Measurements from ENCODE around the gene NBEA.

Gene NBEA

DNA sequence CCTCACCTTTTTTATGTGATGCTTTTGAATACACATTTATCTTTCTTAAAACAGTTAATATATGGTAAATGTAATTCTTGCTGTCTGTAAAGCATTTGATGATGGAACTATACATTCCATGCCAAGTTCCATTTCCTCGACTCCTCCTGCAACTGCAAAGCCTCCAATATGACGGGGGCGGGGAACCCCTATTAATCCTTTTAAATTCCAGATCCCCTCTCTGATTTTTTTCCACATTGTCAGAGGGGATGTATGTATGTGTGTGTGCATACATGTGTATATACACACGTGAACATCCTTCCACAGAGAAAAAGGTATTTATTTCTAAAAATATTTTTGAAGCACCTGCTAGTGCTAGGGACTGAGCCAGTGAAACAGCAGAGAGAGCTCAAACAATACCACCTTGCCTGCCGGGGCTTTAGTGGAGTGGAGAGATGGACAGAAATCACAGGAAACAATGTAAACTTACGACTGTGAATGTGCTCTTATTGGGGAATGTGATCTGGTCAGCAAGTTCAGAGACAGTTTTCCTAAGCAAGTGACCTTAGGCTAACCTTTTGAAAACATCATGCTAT lies 559.7 kb downstream of the NBEA start:
- no peak for DNase-seq (ENCODE audit: low read depth, low spot score)

- no peak for DNase-seq (ENCODE audit: low read depth, low spot score)
Observed at GRCh38 chr13:35502456-35502855, 560.4 kb downstream of the NBEA start.

GRCh38 chr13:35512271-35512920 lies 570.3 kb downstream of the NBEA start:
- peak; percentile 17 for DNase-seq (ENCODE audit: low read depth, low spot score)

DNA sequence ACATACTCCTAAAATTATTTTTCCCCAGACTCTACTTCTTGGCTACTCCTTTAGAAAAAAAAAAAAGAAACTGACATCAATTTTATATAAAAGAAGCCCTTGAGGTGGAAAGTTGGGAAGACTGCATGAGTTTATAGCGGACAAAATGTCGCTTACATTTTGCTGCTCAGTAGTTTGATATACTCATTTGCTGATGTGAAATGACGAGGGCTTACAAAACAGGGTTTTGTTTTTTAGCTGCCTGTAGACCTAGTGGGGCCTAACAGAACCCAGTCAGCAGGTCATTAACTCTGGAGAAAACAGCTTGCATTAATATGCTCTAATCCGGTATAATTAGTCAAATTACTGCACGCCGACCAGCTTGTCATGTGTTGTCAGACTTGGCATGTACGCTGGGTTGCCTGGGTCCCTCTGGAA lies 572.0 kb downstream of the NBEA start:
- no peak for DNase-seq (ENCODE audit: low read depth, low spot score)

DNA sequence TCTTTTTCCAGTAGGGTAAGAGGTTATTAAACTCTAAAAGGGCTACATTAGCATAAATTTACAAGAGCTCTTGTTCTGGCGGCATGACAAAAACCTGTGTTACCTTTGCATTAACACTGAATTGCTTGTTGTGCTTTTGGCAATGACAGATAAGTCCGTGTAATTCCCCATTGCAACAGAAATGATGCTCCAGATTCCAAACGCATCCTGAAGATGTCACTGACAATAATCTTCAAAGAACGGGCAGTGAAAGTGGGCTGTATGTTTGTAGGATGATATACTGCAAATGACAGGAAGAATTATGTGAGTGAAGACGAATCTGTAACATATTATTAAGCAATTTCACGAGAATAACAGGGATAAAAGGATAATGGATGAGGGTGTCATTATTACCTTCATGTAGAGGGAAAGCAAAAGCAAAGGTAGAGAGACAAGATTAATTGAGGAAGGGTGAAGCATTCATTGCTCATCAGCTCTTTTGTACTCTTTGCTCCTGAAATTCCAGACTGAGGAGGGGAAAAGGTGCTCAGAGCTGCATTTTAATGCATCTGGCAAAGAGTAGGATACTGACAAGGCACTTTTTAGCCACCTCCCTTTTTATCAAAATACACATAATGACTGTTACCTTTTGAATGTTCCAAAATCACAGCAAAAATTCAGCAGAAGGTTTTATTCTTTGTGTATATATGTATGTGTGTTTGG lies 572.9 kb downstream of the NBEA start:
- no peak for DNase-seq (ENCODE audit: low read depth, low spot score)

GRCh38 chr13:35518337-35518946 lies 576.4 kb downstream of the NBEA start:
- no peak for DNase-seq (ENCODE audit: low read depth, low spot score)

- DNase-seq (ENCODE audit: low read depth, low spot score) = no peak
Observed at GRCh38 chr13:35524171-35524570, 582.1 kb downstream of the NBEA start.

GRCh38 chr13:35526577-35526976 lies 584.5 kb downstream of the NBEA start:
- DNase-seq (ENCODE audit: low read depth, low spot score) = no peak

- no peak for DNase-seq (ENCODE audit: low read depth, low spot score)
Observed at GRCh38 chr13:35527451-35527850, 585.4 kb downstream of the NBEA start.

DNA sequence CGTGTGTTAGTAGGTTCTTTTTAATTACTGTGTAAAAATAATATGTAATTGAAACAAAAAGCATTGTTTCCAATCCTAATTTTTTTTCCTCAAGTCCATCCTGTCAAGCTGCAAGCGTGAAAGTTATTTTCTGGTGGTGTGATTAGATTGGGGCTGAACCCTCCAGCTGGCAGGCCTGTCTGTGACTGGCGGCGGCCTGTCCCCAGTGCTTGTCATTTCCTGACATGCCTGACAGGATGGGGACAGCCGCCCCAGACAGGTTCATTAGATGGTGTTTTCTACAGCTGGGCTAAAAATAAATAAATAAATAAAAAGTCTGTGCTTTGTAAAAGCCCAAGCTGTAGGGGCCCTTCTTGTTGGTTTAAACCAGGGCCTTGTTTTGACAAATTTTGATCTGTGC lies 588.1 kb downstream of the NBEA start:
- no peak for DNase-seq (ENCODE audit: low read depth, low spot score)

- no peak for DNase-seq (ENCODE audit: low read depth, low spot score)
Observed at GRCh38 chr13:35530581-35530980, 588.5 kb downstream of the NBEA start.

DNA sequence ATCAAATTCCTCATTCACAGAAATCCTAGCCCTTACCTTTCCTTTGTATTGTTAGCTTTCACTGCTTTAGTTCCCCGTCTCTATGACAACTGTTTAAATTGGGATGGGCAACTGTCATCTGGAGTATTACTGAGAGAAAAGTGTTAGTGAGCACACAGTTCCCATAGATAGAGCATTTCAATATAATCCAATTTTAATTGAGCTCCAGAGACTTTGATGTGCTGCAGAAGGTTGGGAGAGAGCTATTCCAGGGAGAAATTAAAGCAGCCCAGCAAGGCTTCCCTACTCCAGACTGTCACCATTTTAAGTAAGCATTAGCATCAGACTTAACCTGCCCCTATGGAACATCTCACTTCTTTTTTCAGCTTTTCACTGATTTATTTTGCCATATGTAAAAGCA lies 589.5 kb downstream of the NBEA start:
- no peak for DNase-seq (ENCODE audit: low read depth, low spot score)

DNA sequence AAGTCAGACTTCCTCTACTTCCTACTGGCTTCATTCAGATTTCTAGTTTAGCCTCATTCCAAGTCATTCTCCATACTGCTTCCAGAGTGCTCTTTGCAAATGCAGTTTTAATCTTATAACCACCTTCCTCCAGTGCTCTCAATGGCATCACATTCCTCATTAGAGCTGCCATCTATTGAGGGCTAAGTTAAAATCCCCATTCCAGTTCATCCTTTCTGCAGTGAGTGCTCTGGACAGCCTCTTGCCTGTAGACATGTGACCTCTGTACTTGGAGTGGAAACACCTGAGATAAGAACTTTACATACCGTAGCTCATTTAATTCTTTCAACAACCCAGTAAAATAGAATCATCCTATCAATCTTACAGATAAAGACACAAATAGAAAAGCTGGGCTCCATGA lies 592.3 kb downstream of the NBEA start:
- no peak for DNase-seq (ENCODE audit: low read depth, low spot score)

GRCh38 chr13:35548790-35549189 lies 606.7 kb downstream of the NBEA start:
- no peak for DNase-seq (ENCODE audit: low read depth, low spot score)

GRCh38 chr13:35549481-35549880 lies 607.4 kb downstream of the NBEA start:
- DNase-seq (ENCODE audit: low read depth, low spot score) = no peak

GRCh38 chr13:35552172-35552844 lies 610.2 kb downstream of the NBEA start:
- DNase-seq (ENCODE audit: low read depth, low spot score) = no peak

DNA sequence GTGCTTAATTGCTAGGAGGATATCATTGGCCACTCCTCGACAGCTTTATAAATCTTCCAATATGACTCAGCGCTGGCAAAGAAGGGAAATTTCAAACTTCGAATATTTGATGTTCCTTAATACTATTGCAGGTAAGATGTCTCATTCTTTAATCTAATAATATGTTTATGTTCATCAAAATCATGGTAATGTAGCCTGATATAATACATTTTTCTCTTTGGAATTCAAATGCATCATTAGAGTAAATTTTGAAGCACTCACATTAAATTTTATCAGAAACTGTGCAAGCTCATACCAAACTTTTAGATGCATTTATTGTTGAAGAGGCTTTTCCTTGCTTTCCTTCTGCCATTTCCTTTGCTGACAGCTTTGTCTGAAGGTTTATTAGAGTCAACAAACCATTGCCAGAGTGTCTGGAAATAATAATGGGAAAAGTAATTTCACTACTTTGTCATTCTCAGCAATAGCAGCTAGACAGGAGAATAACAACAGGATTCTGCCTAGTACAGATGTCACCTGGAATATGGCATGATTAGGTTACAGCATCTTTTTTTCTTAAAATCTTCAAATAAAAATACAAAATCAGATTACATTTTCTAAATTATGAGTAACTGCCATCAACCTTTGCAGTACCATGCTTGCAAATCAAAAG lies 613.0 kb downstream of the NBEA start:
- DNase-seq (ENCODE audit: low read depth, low spot score) = no peak

DNA sequence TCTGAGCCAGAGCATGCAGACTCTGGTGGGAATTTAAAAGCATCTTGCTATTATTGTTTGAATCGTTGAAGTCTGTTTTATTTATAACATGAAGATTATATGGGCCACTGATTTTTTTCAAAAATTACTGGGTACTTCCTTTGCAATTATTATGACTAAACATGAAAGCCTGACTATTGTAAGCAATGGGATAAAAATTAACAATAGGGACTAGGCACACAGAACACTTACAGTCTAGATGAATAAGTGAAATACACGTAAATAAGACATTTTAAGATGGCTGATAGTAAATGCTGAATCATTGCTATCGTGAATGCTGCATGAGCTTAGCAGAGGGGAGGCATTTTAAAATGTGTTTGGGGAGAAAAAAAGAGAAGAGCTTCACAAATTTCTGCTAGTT lies 615.4 kb downstream of the NBEA start:
- no peak for DNase-seq (ENCODE audit: low read depth, low spot score)

DNA sequence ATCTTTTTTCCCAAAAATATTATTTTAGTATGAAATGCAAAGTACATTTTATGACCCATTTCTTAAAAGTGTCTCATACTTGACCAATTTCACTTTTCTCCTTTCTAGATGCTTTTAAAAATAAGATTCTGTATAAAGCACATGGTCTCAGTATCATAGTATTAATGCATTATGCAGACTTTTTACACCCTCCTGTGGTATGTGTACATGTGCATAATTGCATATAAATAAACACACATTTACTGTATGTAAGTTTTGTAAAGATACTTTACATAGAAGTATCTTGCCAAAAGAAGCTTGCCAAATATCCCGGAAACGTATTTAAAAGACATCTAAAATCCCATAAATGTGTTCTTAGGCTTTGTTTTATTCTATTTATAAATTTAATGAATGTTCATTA lies 619.5 kb downstream of the NBEA start:
- no peak for DNase-seq (ENCODE audit: low read depth, low spot score)

DNA sequence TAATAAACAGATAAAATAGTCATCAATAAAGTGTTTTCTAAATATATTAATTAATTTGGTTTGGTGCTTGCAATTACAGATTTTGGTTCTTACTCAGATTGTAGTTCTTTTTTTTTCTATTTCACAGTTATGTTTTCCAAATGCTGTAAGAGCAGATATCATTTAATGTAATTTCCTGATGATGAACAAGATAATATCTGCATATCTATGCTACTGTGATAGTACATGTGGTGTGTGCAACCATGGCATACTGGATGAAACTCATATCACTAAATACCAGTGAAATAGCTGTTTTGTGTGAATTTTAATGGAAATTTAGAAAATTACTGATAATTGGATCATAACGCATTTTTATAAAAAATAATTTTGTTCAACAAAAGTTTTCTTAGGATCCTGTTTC lies 623.2 kb downstream of the NBEA start:
- DNase-seq (ENCODE audit: low read depth, low spot score) = no peak

DNA sequence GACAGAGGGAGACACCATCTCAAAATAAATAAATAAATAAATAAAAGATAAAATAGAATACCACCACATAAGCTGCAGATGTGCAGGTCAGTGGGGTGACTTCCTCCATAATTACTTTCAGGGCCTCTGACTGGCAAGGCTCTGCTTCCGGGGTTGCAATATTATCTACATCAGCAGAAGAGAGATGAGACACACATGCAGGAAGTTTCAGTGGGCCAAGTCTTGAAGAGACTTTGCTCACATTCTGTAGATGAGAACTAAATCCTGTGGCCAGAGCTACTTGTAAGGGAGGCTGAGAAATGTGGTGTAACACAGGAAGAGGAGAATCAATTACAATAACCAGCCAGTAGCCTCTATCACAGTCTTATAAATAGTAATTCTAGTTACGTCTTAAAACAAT lies 624.3 kb downstream of the NBEA start:
- no peak for DNase-seq (ENCODE audit: low read depth, low spot score)
